Stimulated activated CD4-positive, alpha-beta T cell treated with anti-CD3 and anti-CD28 coated beads, Interleukin-15, amount 100 ng/mL, for 1 hour (primary cell): ENCODE results near the gene TLK2.
"Not testable (repeated sequence)": the region's sequence is repeated elsewhere in the genome, so short reads cannot be mapped to it uniquely, and the experiment has no call there.

ENCODE experiments used
- DNase-seq, 2 donors: peaks; one replicate each; pipeline ENCODE4 v3.0.0-alpha.2; 2020; ENCODE audit warnings: low read depth in 1 of 2, low spot score in 1 of 2

TLK2 gene

DNA sequence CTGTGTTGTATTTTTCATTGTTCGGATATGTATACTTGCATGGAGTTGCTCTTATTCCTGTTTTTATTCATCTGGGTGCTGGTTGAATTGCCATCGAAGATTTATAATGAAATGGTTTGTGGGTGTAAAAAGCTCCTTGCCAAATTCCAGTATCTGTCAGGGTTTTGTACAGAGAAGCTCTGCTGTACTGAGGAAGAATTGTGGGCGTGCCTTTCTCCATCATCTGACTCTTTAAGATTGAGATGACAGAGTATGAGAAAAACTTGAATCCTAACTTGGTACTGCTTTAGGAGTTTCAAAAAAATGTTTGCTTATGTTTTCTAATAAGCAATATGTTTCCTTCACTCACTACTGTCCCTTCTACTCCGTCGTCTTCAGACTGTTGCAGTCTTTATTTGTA lies 78.9 kb downstream of the TLK2 start:
- DNase-seq, result not testable (repeated sequence)

DNA sequence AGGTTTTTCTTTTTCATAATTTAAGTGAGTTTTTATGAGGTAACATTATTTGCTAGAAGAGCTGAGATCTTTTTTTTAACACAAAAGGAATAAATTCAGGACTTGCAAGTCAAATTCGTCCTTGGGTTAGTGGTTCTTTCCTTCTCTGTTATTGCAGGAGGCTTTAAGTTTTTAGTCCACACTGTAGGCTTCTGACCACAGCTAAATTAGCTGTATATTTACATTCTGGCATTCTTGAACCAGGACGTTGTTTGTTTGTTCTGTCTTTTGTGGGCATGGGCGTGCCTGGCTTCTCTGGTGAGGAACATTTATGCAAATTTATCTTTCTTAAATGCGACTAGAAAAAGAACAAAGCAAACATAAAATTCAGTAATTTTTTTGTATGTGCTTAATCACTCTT lies 80.3 kb downstream of the TLK2 start:
- DNase-seq, result not testable (repeated sequence)

DNA sequence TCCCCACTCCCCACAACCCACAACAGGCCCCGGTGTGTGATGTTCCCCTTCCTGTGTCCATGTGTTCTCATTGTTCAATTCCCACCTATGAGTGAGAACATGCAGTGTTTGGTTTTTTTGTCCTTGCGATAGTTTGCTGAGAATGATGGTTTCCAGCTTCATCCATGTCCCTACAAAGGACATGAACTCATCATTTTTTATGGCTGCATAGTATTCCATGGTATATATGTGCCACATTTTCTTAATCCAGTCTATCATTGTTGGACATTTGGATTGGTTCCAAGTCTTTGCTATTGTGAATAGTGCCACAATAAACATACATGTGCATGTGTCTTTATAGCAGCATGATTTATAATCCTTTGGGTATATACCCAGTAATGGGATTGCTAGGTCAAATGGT lies 82.3 kb downstream of the TLK2 start:
- not testable (repeated sequence) for DNase-seq

DNA sequence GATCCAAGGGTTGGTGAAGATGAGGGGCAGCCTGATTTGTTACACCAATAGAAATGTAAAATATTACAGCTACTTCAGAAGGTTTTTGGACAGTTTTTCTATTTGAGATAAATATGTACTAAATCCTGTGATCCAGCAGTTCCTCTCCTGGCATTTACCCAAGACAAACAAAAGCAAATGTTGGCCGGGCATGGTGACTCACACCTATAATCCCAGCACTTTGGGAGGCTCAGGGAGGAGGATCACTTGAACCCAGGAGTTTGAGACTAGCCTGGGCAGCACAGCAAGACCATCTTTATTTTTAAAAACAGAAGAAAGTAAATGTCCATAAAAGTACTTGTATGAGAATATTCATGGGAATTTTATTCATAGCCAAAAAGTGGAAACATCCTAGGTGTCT lies 84.0 kb downstream of the TLK2 start:
- DNase-seq, result no peak

DNA sequence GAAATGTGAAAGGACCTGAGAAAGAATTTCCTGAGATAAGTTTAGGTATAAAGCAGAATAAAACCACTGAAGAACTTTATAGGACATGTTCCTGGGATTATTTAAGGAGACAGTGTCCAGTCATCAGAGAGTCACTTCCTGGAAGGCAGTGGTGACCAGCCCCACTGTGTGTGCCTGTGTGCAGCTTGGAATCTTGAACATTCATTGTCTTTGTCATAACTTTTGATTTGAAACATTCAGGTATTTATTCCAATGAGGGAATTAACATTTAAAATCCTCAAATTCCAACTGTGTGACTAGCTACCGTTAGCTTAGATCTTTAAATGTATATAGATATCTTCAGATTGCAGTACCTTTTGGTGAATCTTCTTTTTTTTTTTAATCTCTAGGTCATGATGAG lies 87.2 kb downstream of the TLK2 start:
- DNase-seq, result no peak

DNA sequence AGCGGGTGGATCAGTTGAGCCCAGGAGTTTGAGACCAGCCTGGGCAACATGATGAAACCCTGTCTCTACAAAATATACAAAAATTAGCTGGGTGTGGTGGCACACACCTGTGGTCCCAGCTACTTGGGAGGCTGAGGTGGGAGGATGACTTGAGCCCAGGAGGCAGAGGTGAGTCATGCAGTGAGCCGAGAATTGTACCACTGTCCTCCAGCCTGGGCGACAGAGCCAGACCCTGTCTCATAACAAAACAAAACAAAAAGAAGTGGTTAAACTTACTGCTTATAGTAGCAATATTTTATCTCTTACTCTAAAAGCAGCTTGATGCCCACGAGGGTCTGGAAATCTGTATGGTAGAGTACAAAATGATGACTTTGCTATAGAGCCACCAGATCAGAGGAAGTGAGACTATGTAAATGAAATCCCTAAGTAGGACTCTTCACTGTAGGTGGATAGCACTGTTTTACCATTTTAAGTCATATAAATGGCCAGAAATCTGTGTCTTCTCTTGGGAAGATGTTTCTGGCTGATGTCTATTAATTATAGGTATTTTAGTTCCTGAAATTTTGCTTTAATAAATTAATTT lies 88.5 kb downstream of the TLK2 start:
- no peak for DNase-seq

DNA sequence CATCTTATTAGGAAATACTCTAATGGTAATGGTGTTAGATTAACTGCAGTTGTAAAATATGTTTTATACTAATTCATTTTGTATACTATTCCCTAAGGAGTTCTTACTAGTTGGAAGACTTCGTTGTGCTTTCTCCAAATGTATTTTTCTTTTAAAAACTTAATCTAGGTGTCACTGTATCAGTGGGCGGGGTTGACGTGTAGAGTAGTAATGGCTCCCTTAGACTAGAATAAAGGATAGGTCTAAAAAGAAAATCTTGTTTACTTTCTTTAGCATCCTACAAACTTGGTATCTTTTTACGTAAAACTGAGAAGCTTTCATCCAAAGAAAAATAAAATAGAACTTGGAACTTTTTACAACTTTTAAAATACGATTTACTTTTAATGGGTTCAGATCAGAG lies 93.9 kb downstream of the TLK2 start:
- no peak for DNase-seq

DNA sequence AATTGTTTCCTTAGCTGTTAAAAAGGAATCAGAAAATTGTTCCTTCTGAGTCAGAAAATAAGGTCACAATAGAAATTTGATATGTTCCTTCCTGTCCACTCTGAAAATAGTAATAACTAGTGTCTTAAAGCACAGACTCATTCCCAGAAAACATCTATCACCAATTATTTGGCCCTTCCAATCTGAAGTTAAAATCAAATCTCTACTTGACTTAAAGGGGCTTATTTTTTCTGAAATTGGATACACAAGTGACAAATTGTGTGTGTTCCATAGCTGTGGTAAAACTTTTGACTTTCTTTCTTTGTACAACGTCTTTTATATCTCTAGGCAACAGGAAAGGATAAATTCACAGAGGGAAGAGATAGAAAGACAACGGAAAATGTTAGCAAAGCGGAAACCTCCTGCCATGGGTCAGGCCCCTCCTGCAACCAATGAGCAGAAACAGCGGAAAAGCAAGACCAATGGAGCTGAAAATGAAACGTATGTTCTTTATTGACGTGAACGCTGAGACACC lies 94.3 kb downstream of the TLK2 start:
- no peak for DNase-seq

DNA sequence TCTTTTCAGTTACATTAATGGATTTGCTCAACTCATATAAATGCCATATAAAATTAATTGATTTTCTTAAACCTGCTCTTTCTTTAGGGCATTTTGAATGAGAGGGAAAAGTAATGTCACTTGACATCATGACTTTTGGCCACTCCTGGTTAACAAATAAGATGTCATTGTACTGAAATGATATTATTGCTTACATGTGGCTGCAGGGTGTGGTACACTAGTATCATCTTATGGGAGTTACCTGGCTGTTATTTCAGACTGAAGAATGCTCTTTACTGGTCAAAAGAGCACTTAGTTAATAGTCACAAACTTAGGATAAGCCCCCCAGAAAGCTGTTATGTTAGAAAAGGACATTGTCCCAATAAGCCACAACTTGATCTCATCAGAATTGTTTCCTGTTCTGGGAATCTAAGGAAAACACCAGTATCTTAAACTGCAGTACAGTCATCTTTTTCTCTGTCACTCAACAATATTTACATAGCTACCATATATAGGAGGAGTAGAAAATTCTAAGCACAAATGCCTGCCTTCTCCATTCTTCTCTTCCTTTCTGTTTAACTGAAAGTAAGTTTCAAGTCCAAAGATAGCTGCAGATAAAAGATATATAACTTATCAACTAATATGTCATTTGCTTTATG lies 95.0 kb downstream of the TLK2 start:
- DNase-seq, result no peak

DNA sequence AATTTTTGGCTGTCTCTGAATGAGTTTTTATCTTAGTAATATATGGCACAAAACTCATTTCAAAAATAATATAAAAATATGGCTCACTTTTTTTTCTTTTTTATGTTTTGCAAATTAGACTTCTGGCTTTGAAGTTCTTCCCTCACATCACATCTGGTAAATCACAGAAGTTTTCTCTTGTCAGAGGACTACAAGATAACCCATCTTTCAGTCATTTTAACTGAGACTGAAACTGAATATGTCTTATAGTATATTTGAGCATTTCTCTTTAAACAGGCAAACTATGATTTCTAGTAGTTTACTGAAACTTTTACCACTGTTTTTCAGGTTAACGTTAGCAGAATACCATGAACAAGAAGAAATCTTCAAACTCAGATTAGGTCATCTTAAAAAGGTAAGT lies 97.8 kb downstream of the TLK2 start:
- DNase-seq, result no peak

DNA sequence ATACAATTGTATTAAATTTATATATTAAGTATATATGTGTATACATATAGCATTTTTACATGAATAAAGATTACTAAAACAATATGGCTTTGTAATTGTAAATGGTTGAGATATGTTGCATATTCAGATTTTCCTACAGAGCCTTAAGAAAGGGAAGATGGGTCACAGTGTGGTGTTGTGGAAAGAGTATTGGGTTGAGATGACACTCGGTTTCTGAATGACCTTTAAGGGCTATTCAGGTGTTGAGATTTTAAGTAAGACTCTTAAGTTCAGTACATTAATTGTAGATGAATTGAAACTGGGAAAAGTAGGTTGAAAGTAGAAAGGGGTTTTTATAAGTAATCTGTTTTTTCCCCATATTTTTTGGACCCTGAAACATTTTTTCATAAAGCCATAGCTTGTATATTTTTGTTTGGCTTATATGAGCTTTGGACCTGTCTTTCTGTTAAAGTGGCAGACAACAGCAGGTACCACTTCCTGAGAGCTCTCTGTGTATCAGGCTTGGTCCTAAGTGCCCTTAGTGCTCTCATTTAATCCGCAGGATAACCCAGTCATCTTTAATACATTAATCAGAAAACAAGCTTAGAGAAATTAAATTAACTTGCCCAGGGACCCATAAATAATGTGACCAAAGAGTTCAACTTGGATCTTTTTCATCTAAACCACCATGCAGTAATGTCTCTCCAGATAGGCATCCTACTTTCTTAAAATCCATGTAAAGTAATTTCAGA lies 100.3 kb downstream of the TLK2 start:
- DNase-seq, result no peak

DNA sequence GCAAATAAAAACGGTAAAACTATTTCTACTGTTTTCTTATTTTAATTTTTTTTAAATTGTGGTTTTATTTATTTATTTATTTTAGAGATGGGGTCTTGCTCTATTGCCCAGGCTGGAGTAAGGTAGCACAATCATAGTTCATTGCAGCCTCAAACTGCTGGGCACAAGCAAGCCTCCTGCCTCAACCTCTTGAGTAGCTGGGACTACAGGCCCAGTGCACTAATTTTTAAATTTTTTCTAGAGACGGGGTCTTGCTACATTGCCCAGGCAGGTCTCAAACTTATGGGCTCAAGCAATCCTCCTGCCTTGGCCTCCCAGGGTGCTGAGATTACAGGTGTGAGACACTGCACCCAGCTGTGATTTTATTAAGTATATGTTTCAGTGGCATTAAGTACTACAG lies 102.3 kb downstream of the TLK2 start:
- DNase-seq, result no peak

DNA sequence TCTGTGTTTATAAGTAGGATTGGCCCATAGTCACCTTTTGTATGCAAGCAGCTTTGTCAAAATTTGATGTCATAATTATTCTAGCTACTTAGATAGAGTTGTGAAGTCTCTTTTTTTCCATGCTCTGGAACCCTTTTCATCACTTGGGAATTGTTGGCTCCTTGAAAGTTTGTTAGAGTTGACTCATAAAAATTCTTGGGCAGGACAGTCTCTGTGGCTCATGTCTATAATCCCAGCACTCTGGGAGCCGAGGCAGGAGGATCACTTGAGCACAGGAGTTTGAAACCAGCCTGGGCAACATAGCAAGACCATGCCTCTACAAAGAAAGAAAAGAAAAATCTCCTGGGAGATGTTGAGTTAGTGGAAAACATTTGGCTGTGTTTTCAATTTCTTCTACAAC lies 103.1 kb downstream of the TLK2 start:
- DNase-seq, result no peak

DNA sequence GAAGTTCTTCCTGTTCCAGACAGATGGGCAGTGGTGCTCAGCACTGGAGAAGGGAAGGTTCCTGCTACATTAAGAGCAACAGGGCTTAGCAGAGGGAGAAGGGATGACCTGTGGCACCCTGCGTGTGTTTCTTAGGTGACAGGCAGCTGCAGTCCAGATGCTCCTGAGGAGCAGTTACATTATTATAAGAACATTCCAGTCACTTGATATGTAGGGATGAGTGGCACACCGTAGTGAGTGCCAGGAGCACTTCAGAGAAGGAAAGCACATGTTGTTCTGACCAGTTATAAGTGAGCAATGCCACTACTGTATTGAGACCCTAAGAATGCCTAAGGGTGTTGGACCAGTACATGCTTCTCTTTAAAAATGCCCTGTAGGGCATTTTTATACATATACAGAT lies 108.9 kb downstream of the TLK2 start:
- DNase-seq, result no peak

DNA sequence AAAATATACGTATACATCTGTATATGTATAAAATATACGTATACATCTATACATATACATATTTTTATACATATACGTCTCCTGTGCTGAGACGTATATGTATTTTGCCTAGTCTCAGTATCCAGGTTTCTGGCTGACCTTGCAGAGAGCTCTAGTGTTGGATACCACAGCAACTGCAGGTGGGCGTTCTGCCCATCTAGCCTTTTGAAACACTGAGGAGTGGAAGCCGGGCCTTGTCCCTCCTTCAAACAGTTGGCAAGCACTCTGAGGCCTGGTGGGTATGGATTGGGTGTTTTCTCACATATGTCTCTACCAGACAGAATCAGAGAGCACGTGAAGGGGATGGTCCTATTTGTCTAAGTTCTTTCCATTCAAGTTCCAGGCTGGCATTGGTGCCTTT lies 109.5 kb downstream of the TLK2 start:
- DNase-seq, result no peak

DNA sequence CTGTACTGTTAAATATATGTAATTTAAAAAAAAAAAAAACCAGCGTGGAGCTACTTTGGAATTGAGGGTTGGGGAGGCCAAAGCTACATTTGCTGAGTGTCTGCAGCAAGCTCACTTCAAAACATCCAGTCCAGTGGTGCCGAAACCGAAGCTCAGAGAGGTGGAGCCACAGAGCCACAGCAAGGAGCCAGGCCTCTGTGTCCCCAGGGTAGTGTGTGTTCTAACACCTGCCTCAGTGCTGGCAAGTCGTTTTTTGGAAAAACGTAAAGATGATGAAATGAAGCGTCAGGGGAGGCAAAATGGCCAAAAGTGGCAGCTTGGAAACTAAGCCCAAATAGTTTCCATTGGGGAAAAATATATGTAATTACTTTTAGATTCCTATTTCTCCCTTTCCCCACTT lies 112.7 kb downstream of the TLK2 start:
- DNase-seq, result no peak

DNA sequence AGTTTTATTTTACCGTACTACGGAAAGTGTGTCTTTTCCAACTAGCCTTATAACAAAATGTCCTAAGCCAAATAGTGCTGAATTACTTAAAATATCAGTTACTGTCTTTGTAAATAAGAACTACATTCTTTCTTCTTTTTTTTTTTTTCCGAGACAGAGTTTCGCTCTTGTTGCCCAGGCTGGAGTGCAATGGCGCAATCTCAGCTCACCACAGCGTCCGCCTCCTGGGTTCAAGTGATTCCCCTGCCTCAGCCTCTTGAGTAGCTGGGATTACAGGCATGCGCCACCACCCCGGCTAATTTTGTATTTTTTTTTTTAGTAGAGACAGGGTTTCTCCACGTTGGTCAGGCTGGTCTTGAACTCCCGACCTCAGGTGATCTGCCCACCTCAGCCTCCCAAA lies 113.2 kb downstream of the TLK2 start:
- not testable (repeated sequence) for DNase-seq

DNA sequence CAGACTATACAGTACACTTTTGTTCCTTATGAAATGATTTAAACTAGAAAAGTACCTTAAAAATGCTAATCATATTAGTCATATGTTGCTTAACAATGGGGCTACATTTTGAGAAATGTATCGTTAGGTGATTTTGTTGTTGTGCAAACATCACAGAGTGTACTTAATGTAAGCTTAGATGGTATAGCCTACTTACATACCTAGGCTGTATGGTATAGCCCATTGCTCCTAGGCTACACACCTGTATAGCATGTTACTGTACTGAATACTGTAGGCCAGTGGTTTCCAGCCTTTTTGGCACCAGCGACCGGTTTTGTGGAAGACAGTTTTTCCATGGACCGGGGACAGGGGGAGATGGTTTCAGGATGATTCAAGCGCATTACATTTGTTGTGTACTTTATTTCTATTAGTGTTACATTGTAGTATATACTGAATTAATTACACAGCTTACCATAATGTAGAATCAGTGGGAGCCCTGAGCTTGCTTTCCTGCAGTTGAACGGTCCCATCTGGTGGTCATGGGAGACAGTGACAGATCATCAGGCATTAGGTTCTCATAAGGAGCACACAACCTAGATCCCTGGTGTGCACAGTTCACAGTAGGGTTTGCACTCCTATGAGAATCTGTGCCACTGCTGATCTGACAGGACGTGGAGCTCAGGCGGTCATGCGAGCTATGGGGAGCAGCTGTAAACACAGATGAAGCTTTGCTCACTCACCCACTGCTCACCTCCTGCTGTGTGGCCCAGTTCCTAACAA lies 113.9 kb downstream of the TLK2 start:
- no peak for DNase-seq

DNA sequence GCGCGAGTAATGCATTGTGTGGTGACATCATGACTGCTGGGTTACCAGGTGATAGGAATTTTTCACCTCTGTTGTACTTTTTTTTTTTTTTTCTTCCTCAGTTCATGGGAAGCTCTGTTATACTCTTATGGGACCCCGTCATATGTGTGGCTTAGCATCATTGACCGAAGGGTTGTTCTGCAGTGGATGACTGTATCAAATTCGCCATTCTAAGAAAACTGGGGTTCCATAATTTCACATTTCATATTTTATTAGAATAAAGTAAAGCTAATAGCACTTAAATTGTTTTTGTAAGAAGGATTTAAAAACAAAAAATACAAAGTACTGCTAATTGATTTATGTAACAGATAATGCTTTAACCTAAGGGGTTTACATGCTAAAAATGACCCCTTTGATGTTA lies 116.9 kb downstream of the TLK2 start:
- DNase-seq, result no peak

DNA sequence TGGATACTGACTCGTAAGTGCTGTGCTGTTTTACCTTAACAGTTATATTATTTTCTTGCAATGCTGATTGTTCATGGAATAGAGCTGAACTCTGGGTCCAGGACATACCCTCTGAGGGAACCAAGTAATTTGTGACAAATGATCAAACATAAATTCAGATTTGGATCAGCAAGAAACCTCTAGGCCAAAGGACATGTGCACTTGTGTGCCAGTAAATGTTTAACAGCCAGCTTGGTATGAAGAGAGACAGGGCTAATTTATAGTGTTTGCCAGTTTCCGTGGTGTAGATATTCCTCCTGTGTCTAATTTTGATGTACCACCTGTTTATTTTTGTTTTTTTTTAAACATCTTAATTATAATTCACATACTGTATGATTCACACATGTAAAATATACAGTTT lies 118.0 kb downstream of the TLK2 start:
- no peak for DNase-seq

DNA sequence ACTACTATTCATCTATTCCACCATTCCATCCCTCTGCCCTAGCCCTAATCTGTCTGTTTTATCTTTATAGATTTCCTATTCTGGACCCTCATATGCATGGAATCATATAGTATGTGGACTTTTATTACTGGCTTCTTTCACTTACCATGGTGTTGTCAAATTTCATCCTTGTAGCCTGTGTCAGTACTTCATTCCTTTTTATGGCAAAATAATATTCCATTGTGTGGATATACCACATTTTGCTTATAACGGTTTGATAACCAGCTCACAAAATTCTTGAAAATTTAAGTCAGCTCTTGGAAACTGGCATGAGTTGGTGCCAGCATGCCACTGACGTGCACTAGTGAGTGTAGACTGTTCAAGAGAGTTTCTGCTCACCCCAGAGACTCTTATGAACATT lies 118.5 kb downstream of the TLK2 start:
- no peak for DNase-seq

DNA sequence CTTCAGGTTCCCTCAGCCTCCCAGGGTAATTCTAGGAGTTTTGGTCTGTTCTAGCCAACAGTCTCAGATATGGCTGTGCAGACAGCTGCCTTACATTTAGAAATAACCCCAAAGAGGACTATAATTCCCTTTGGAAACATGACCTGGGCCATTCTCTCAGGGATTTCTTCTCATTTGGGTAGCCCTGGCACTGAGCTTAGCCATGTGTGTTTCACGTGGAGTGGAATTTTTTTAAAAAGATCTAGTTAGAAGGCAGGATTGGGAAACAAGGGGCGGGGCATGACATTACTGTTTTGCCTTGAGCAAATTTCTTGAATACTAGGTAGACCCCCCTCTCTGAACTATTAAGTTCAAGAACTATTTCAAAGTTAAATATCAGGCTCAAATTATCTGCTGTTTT lies 119.3 kb downstream of the TLK2 start:
- no peak for DNase-seq
